Gastrocnemius medialis (tissue), 4 donors: ENCODE measurements around the gene DDX41. TPM values are rescaled to one million over a fixed set of nuclear protein-coding genes. Genes with fewer than 3 reads are reported as not detected.

Experiments used
- ATAC-seq, 2 donors: fragments of 150-250 bp; one replicate each; pipeline ENCODE4 v1.9.1; 2016
- DNase-seq, 2 donors: peaks; one replicate each; pipeline ENCODE4 v3.0.0-alpha.2; 2019
- H3K27ac ChIP-seq, 4 donors: fragments of 200-600 bp; sonication (generic); 1 replicate in 1 of 4; 2 replicates in 3 of 4; pipeline ENCODE4 v1.5.1; 2016 to 2018; ENCODE audit warnings: mild to moderate bottlenecking in 2 of 4, moderate library complexity in 1 of 4
- H3K27me3 ChIP-seq, 3 donors: fragments of 200-600 bp; sonication (generic) in 2 of 3; 1 replicate in 1 of 3; 2 replicates in 2 of 3; pipeline versions ENCODE4 v1.5.1 to v1.6.0; 2016 to 2019; ENCODE audit warnings: mild to moderate bottlenecking in 1 of 3, moderate library complexity in 1 of 3
- H3K36me3 ChIP-seq, 2 donors: fragments of 200-600 bp; sonication (generic) in 1 of 2; one replicate each; pipeline ENCODE4 v1.5.1; 2017 to 2018
- H3K4me1 ChIP-seq, 2 donors: fragments of 200-600 bp; sonication (generic) in 1 of 2; one replicate each; pipeline ENCODE4 v1.5.1; 2016 to 2017; ENCODE audit warnings: mild to moderate bottlenecking in 2 of 2
- H3K4me3 ChIP-seq, 4 donors: fragments of 200-600 bp; sonication (generic) in 3 of 4; 1 replicate in 1 of 4; 2 replicates in 3 of 4; pipeline ENCODE4 v1.5.1; 2016 to 2019; ENCODE audit warnings: mild to moderate bottlenecking in 2 of 4
- H3K9me3 ChIP-seq, 3 donors: fragments of 200-600 bp; sonication (generic) in 2 of 3; 1 replicate in 1 of 3; 2 replicates in 2 of 3; pipeline ENCODE4 v1.5.1; 2016 to 2019
- POLR2A ChIP-seq, 2 donors: fragments of 450-650 bp; IDR thresholded peaks; one replicate each; pipeline ENCODE4 v1.6.1; 2017; ENCODE audit warnings: antibody characterized with exemption in 2 of 2, mild to moderate bottlenecking in 2 of 2, moderate library complexity in 2 of 2
- in situ Hi-C, 4 donors: fragments of 200-750 bp; cut with MboI; loops; one replicate each; pipeline versions ENCODE4 v1.15.0 to v1.8.0; 2017; ENCODE audit warnings: low sequenced_read_pairs in 4 of 4
- intact Hi-C: fragments of 100-400 bp; cut with DNase I; formaldehyde crosslinking; loops from one replicate; pipeline ENCODE4 v1.15.1; 2023; ENCODE audit warnings: low total_unique reads
- total RNA-seq, 4 donors: library from RNA; depleted of rRNA; stranded (reverse); fragments of >200 nt; gene quantifications; one replicate each; pipeline versions ENCODE4 v1.1.0 to v1.2.3, GENCODE V29; 2016
- TF ChIP-seq, protein P1 (sequence below), 5 experiments: fragments of 450-650 bp in 3 of 5; fragments of 200-600 bp in 2 of 5; sonication (generic) in 2 of 5; IDR thresholded peaks in 4 of 5; conservative IDR thresholded peaks in 1 of 5; 1 replicate in 4 of 5; 2 replicates in 1 of 5; pipeline ENCODE4 v1.5.1; 2016 to 2019; ENCODE audit warnings: antibody characterized with exemption in 5 of 5, mild to moderate bottlenecking in 3 of 5, moderate library complexity in 3 of 5

The DDX41 gene
- total RNA-seq, 4 donors from 2014 or later = 47.1 to 105 (median 62.3) TPM

DNA sequence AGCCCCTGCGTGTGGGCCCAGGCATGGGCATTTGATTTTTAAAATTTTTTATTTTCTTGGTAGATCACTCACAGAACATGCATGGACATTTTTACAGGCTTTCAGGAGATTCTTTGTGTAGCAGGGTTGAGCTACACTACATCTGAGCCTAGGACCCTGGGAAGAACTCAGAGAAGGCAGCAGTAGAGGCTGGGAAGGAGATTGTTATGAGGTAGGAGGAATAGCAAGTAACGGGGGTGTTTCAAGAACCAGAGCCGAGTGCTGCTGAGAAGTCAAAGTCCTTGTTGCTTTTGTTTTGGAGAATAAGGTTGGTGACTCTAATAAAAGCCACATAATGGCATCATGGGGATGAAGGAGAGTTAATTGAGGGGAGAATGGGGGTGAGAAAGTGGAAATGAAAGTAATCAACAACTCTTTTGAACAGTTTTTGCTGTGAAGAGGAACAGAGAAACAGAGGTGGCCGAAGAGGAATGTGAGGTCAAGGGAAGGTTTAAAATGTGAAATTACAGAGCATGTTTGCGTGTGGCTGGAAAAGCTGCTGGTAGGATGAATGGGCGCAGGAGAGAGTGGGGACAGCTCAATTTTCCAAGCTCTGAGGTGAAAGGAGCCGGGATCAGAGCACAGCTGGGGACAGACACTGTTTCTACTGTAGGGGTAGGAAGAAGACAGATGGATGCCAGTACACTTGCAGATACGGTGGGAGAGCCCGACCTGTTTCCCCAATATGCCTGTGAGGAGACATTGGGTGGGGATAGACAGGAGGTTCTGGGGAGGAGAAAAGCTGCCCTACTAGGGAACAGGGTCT is 14.7 kb downstream of the DDX41 start:
- no peaks in the 10 kb centered on the region for H3K9me3 ChIP-seq
- in situ Hi-C loops = loop anchor here (5.0 to 25.0 kb wide), 4 partner anchors 97 to 117 kb away; partner anchors contain the start of genes SLC34A1 (in 2 of the 4), F12 (in 1 of the 4) and PFN3 (in 1 of the 4)
- no peak overlapping the region for H3K27ac ChIP-seq
- DNase-seq (no peak), ATAC-seq (no peak)
- no peak overlapping the region for H3K4me3 ChIP-seq
- no peaks in the 10 kb centered on the region for H3K36me3 ChIP-seq
- TF ChIP-seq POLR2A (IDR thresholded peaks at IDR 0.05) = no peak
- TF ChIP-seq, protein P1, sequence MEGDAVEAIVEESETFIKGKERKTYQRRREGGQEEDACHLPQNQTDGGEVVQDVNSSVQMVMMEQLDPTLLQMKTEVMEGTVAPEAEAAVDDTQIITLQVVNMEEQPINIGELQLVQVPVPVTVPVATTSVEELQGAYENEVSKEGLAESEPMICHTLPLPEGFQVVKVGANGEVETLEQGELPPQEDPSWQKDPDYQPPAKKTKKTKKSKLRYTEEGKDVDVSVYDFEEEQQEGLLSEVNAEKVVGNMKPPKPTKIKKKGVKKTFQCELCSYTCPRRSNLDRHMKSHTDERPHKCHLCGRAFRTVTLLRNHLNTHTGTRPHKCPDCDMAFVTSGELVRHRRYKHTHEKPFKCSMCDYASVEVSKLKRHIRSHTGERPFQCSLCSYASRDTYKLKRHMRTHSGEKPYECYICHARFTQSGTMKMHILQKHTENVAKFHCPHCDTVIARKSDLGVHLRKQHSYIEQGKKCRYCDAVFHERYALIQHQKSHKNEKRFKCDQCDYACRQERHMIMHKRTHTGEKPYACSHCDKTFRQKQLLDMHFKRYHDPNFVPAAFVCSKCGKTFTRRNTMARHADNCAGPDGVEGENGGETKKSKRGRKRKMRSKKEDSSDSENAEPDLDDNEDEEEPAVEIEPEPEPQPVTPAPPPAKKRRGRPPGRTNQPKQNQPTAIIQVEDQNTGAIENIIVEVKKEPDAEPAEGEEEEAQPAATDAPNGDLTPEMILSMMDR (IDR thresholded peaks at IDR 0.05 in 4 of 5, conservative IDR thresholded peaks at IDR 0.05 in 1 of 5) = no peak
- intact Hi-C loops = loop anchor here (1.0 kb wide), 3 partner anchors 47 to 112 kb away; no protein-coding TSS in a partner anchor
- no peaks in the 10 kb centered on the region for H3K27me3 ChIP-seq
- H3K4me1 ChIP-seq = peaks cover 15 to 16% of the 10 kb centered on the region in 2 donors

DNA sequence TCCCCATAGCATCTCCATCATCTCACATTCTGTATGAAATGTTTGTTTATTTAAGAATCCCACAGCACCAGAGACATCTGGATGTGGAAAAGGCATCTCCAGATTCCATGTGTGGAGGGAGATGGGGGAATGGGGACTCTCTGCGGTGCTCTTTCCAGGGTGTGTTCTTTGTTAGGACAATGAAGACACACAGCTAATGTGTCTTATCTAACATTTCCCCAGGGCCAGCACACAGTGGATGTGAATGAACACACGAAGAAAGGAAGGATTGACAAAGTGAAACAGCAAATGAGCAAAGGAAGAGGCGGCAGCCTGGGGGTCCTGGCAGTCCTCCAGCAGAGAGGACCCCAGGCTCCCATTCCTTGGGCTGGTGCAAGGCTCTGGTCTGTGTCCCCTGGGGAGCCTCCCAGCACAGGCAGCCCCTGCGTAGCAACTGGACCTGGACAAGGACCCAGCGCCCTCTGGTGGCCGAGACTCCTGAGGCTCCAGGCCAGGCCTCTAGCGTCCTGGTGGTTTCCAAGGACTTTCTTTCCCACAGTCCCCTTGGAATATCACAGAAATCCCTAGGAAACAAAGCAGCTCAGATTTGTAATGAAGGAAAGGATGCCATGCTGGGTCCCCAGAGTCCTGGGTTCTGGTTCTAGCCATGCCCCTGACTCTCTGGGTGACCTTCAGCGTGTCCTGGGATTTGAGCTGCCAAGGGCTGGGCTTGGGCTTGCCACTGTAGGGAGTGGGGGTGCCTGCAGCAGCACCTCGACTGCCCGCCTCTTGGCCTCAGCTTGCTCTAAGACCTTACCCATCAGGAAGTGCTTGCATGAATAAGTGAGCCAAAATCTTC is 15.9 kb downstream of the DDX41 start:
- ATAC-seq = peak; percentile 20 to 39
- in situ Hi-C loops (loop anchor here (5.0 to 25.0 kb wide), 4 partner anchors 96 to 116 kb away; partner anchors contain the start of genes SLC34A1 (in 2 of the 4), F12 (in 1 of the 4) and PFN3 (in 1 of the 4)), intact Hi-C loops (loop anchor here (1.0 kb wide), 3 partner anchors 46 to 111 kb away; no protein-coding TSS in a partner anchor)
- Histone ChIP-seq H3K36me3 (no peaks in the 10 kb centered on the region), H3K9me3 (no peaks in the 10 kb centered on the region), H3K4me1 (peaks cover 23% of the 10 kb centered on the region in 2 donors), H3K4me3 (no peak overlapping the region), H3K27me3 (no peaks in the 10 kb centered on the region), H3K27ac (peak overlapping the region in 2 of 4 donors; percentile 47 to 98)
- no peak for TF ChIP-seq POLR2A (IDR thresholded peaks at IDR 0.05)
- TF ChIP-seq, protein P1 (IDR thresholded peaks at IDR 0.05 in 4 of 5, conservative IDR thresholded peaks at IDR 0.05 in 1 of 5) = peak; percentile 87 to 98 (median 95)
- peak; percentile 72 to 83 for DNase-seq

DNA sequence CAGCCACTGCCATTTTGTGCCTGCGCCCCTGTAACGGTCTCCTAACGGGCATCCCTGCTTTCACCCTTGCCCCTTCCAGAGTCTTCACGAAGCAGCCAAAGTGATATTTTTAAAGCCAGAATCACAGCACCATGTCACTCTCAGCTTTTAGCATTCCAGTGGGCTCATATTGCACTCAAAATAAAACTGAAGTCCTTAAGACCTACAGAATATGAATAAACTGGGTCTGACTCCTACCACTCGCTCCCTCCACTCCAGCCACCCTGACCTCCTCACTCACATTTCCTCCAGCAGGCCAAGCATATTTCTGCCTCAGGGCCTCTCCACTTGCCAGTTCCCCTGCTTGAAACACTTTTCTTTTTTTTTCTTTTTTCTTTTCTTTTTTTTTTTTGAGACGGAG is 16.9 kb downstream of the DDX41 start:
- H3K4me3 ChIP-seq = no peak overlapping the region
- DNase-seq = no peak
- H3K4me1 ChIP-seq = peaks cover 33% of the 10 kb centered on the region in 2 donors
- in situ Hi-C loops (loop anchor here (5.0 to 25.0 kb wide), 4 partner anchors 95 to 115 kb away; partner anchors contain the start of genes SLC34A1 (in 2 of the 4), F12 (in 1 of the 4) and PFN3 (in 1 of the 4)), intact Hi-C loops (no loop called here)
- H3K27ac ChIP-seq = peak overlapping the region in 3 of 4 donors; percentile 36 to 98 (median 47)
- H3K27me3 ChIP-seq = no peaks in the 10 kb centered on the region
- ATAC-seq = no peak
- H3K36me3 ChIP-seq = no peaks in the 10 kb centered on the region
- H3K9me3 ChIP-seq = no peaks in the 10 kb centered on the region
- TF ChIP-seq POLR2A (IDR thresholded peaks at IDR 0.05) = no peak
- TF ChIP-seq, protein P1 (IDR thresholded peaks at IDR 0.05 in 4 of 5, conservative IDR thresholded peaks at IDR 0.05 in 1 of 5) = no peak

GRCh38 chr5:177498013-177498787 is 18.6 kb downstream of the DDX41 start:
- intact Hi-C loops (no loop called here), in situ Hi-C loops (no loop called here)
- H3K27me3 ChIP-seq = no peaks in the 10 kb centered on the region
- DNase-seq (no peak), ATAC-seq (peak in 1 of 2 donors; percentile 1)
- no peaks in the 10 kb centered on the region for H3K9me3 ChIP-seq
- TF ChIP-seq, protein P1 (IDR thresholded peaks at IDR 0.05 in 4 of 5, conservative IDR thresholded peaks at IDR 0.05 in 1 of 5) = peak in 1 of 5 experiments; percentile 12
- TF ChIP-seq POLR2A (IDR thresholded peaks at IDR 0.05) = no peak
- no peaks in the 10 kb centered on the region for H3K36me3 ChIP-seq
- peak overlapping the region; percentile 96 to 99 (median 98) for H3K27ac ChIP-seq
- H3K4me1 ChIP-seq = peaks cover 50% of the 10 kb centered on the region in 2 donors
- peak overlapping the region; percentile 54 to 87 (median 76) for H3K4me3 ChIP-seq
